Endothelial cell of umbilical vein (primary cell): Measurements from ENCODE around the gene ACSBG1. TPM values are rescaled to one million over a fixed set of nuclear protein-coding genes. Genes with fewer than 3 reads are reported as not detected.

Source experiments
- BruUV-seq: library from RNA; stranded (reverse); fragments of 400-500 nt; replicated peaks from 2 replicates; lab custom pipeline; 2021; lab: Mats Ljungman, UMichigan
- CTCF ChIA-PET: fragments of 300-600, 350-600 bp; sonication (Branson Sonifier 250); formaldehyde crosslinking; loops from one replicate; lab custom pipeline; 2021; ENCODE audit warnings: antibody characterized with exemption, inconsistent platforms; lab: Charles Lee
- POLR2A ChIA-PET: fragments of 300-600, 350-600 bp; sonication (Branson Sonifier 250); formaldehyde crosslinking; loops from one replicate; lab custom pipeline; 2021; ENCODE audit warnings: antibody characterized with exemption, inconsistent platforms; lab: Charles Lee
- DNase-seq: peaks from one replicate; pipeline ENCODE4 v3.0.0-alpha.2; 2011; ENCODE audit warnings: low read depth, low spot score
- FAIRE-seq: peaks from 2 replicates; lab custom pipeline; 2011; peaks lifted over from hg19 to GRCh38; lab: Jason Lieb, UNC
- H2AFZ ChIP-seq: 2 replicates; pipeline ENCODE4 v1.6.0; 2012; ENCODE audit warnings: low read depth, low read length, control low read depth, inconsistent platforms
- H3K27ac ChIP-seq: 2 replicates; pipeline ENCODE4 v1.5.1; 2011; ENCODE audit warnings: low read depth, mild to moderate bottlenecking, control low read depth, low read length, moderate library complexity; ENCODE audit not compliant: insufficient read depth
- H3K27me3 ChIP-seq, 2 experiments: 2 replicates each; pipeline versions ENCODE4 v1.6.0 to v1.6.1; 2011; ENCODE audit warnings: low read length in 2 of 2, mixed read lengths in 1 of 2; ENCODE audit not compliant: control insufficient read depth in 2 of 2, insufficient read depth in 2 of 2
- H3K36me3 ChIP-seq, 2 experiments: 2 replicates in 1 of 2; 3 replicates in 1 of 2; pipeline ENCODE4 v1.5.1; 2011; ENCODE audit warnings: low read length in 2 of 2, mild to moderate bottlenecking in 1 of 2, moderate library complexity in 1 of 2; ENCODE audit not compliant: control insufficient read depth in 2 of 2, insufficient read depth in 2 of 2; ENCODE audit errors: extremely low read depth in 1 of 2
- H3K4me1 ChIP-seq: 3 replicates; pipeline ENCODE4 v1.5.1; 2011; ENCODE audit warnings: mild to moderate bottlenecking, low read length; ENCODE audit not compliant: control insufficient read depth, insufficient read depth; ENCODE audit errors: extremely low read depth
- H3K4me2 ChIP-seq: 2 replicates; pipeline ENCODE4 v1.6.1; 2011; ENCODE audit warnings: low read length, control low read depth, mixed read lengths; ENCODE audit not compliant: insufficient read depth
- H3K4me3 ChIP-seq, 3 experiments: fragments of 200-600 bp in 1 of 3; sonication (generic), shearing (Covaris generic) in 1 of 3; replicated peaks in 1 of 3; 2 replicates each; pipeline ENCODE4 v1.5.1; 2011 to 2016; ENCODE audit warnings: control low read depth in 3 of 3, low read length in 3 of 3, mild to moderate bottlenecking in 2 of 3, inconsistent platforms in 1 of 3, low read depth in 1 of 3, moderate library complexity in 1 of 3; ENCODE audit not compliant: insufficient read depth in 1 of 3
- H3K79me2 ChIP-seq: 2 replicates; pipeline ENCODE4 v1.6.0; 2012; ENCODE audit warnings: low read length, inconsistent platforms; ENCODE audit not compliant: control insufficient read depth, insufficient read depth
- H3K9ac ChIP-seq: replicated peaks from 2 replicates; pipeline ENCODE3; 2011; ENCODE audit warnings: low read length, control low read depth; ENCODE audit not compliant: insufficient read depth; ENCODE audit errors: extremely low read depth
- H3K9me1 ChIP-seq: replicated peaks from 3 replicates; pipeline ENCODE4 v1.6.0; 2011; ENCODE audit warnings: mild to moderate bottlenecking, low read length; ENCODE audit not compliant: control insufficient read depth, insufficient read depth; ENCODE audit errors: extremely low read depth
- H3K9me3 ChIP-seq: replicated peaks from 2 replicates; pipeline ENCODE4 v1.5.1; 2012; ENCODE audit warnings: low read length, inconsistent platforms; ENCODE audit not compliant: control insufficient read depth, insufficient read depth
- H4K20me1 ChIP-seq: replicated peaks from 2 replicates; pipeline ENCODE3; 2011; ENCODE audit warnings: mild to moderate bottlenecking, low read length; ENCODE audit not compliant: control insufficient read depth, insufficient read depth; ENCODE audit errors: extremely low read depth
- CTCF ChIP-seq, 2 donors: IDR thresholded peaks; 1 replicate in 1 of 2; 2 replicates in 1 of 2; pipeline ENCODE4 v1.5.1; 2011; ENCODE audit warnings: low read length in 2 of 2, mild to moderate bottlenecking in 2 of 2, moderate library complexity in 2 of 2, control low read depth in 1 of 2, inconsistent platforms in 1 of 2, low read depth in 1 of 2; ENCODE audit not compliant: insufficient read depth in 1 of 2; ENCODE audit errors: extremely low read depth in 1 of 2
- EZH2 ChIP-seq: IDR thresholded peaks from 2 replicates; pipeline ENCODE4 v1.6.1; 2012; ENCODE audit warnings: borderline replicate concordance, low read depth, mild to moderate bottlenecking, moderate library complexity, low read length, inconsistent platforms; ENCODE audit not compliant: severe bottlenecking
- FOS ChIP-seq: IDR thresholded peaks from 2 replicates; pipeline ENCODE4 v1.6.1; 2011; ENCODE audit warnings: mild to moderate bottlenecking, low read length, moderate library complexity, borderline replicate concordance; ENCODE audit not compliant: insufficient read depth
- GATA2 ChIP-seq: IDR thresholded peaks from 2 replicates; pipeline ENCODE4 v1.7.0; 2011; ENCODE audit warnings: low read depth, mild to moderate bottlenecking, moderate library complexity, mixed read lengths, low read length; ENCODE audit not compliant: insufficient read length, insufficient read depth
- JUN ChIP-seq: IDR thresholded peaks from 2 replicates; pipeline ENCODE4 v1.6.1; 2011; ENCODE audit warnings: borderline replicate concordance, low read depth; ENCODE audit not compliant: insufficient read length, insufficient read depth
- MAX ChIP-seq: IDR thresholded peaks from 2 replicates; pipeline ENCODE4 v1.6.1; 2011; ENCODE audit not compliant: insufficient read depth, insufficient read length
- MYC ChIP-seq: IDR thresholded peaks from one replicate; pipeline ENCODE4 v1.6.1; 2011; ENCODE audit warnings: mild to moderate bottlenecking, low read depth, low read length
- POLR2A ChIP-seq: IDR thresholded peaks from 2 replicates; pipeline ENCODE4 v1.6.1; 2012; ENCODE audit warnings: low read depth, mild to moderate bottlenecking, control low read depth, low read length
- POLR2AphosphoS5 ChIP-seq: IDR thresholded peaks from 2 replicates; pipeline ENCODE4 v1.6.1; 2012; ENCODE audit warnings: low read depth, mild to moderate bottlenecking, control low read depth, low read length, moderate library complexity; ENCODE audit not compliant: insufficient read depth
- dilution Hi-C: fragments of 300-500 bp; cut with MboI; formaldehyde crosslinking; loops from one replicate; pipeline ENCODE4 v1.15.0; 2019; ENCODE audit warnings: low sequenced_read_pairs; ENCODE audit not compliant: extremely low pct_ligation_motif_present
- intact Hi-C: fragments of 100-400 bp; cut with micrococcal nuclease; formaldehyde crosslinking; loops from one replicate; pipeline ENCODE4 v1.10.0; 2022
- polyA plus RNA-seq, 4 experiments: library from polyadenylated mRNA; depleted of rRNA in 3 of 4; stranded (reverse) in 3 of 4; unstranded in 1 of 4; fragments of >200 nt; gene quantifications; 2 replicates each; pipeline versions ENCODE4 v1.2.1 to v1.2.3, GENCODE V29; 2011 to 2012; ENCODE audit warnings: missing spikeins in 1 of 4
- total RNA-seq: library from RNA; stranded (reverse); gene quantifications from 2 replicates; pipeline ENCODE4 v1.2.3, GENCODE V29; 2021

Gene ACSBG1
- total and polyA plus RNA-seq, 2 donors (not counting 3 experiments of a cell fraction or from before 2014, with no cell fraction given): not detected

GRCh38 chr15:78212546-78213424, 21.6 kb downstream of the ACSBG1 start:
- TF ChIP-seq GATA2: no peak
- peak; percentile 89 for TF ChIP-seq FOS
- no peak for TF ChIP-seq POLR2A
- TF ChIP-seq MYC: no peak
- TF ChIP-seq EZH2: no peak
- TF ChIP-seq CTCF (IDR thresholded peaks at IDR 0.05; ENCODE audit: extremely low read depth in 1 of 2, insufficient read depth in 1 of 2, low read depth in 1 of 2, low read length in 2 of 2): no peak
- peak; percentile 73 for TF ChIP-seq JUN
- no peak for TF ChIP-seq POLR2AphosphoS5
- TF ChIP-seq MAX: no peak
- H3K4me1 ChIP-seq: peaks cover 5% of the 10 kb centered on the region
- no peaks in the 10 kb centered on the region for H3K79me2 ChIP-seq
- dilution Hi-C loops: no loop called here
- CTCF ChIA-PET: interaction anchor here (0.8 to 1.0 kb wide), 2 partner anchors 17 to 99 kb away, joined by 3 read pairs; no protein-coding TSS in a partner anchor
- H3K9me1 ChIP-seq: no peaks in the 10 kb centered on the region
- FAIRE-seq (peak; percentile 82), DNase-seq (peak; percentile 72)
- intact Hi-C loops: no loop called here
- POLR2A ChIA-PET: no interaction called here
- no peak overlapping the region for H3K9ac ChIP-seq
- H3K4me2 ChIP-seq: no peak overlapping the region
- no peak overlapping the region for H3K27ac ChIP-seq
- BruUV-seq: no TSS peak
- H3K27me3 ChIP-seq: peaks cover 0 to 1% of the 10 kb centered on the region in 2 experiments
- no peaks in the 10 kb centered on the region for H4K20me1 ChIP-seq
- H2AFZ ChIP-seq: no peak overlapping the region
- H3K4me3 ChIP-seq: no peak overlapping the region
- H3K9me3 ChIP-seq: no peaks in the 10 kb centered on the region
- no peaks in the 10 kb centered on the region for H3K36me3 ChIP-seq
